Measurements from ENCODE around the gene ANKLE2. TPM values are rescaled to one million over a fixed set of nuclear protein-coding genes. Genes with fewer than 3 reads are reported as not detected.

The ANKLE2 gene
- polyA plus RNA-seq, 1 of the 3 experiments (the other 2 are of a cell fraction): 55.1 TPM

GRCh38 chr12:132736913-132737312 is 24.7 kb downstream of the ANKLE2 start:
- WGBS (ENCODE audit: low lambda C conversion rate): over 99% methylated on average over 8 of the region's 15 CpGs
- CTCF ChIA-PET: no interaction called here
- Histone ChIP-seq H3K9ac (no peak overlapping the region), H3K9me2 (no peaks in the 10 kb centered on the region), H3K4me1 (ENCODE audit: control insufficient read depth in 1 of 2, insufficient read depth in 2 of 2, low read depth in 1 of 2, low read length in 1 of 2) (peaks cover 0 to 4% of the 10 kb centered on the region in 2 experiments; a peak in 1 of 4 replicates), H3K9me3 (no peaks in the 10 kb centered on the region), H4K20me1 (ENCODE audit: insufficient read depth) (peaks cover 5% of the 10 kb centered on the region; the same call in 1 of the 2 replicates), H3K27ac (ENCODE audit: low read depth in 2 of 2, low read length in 1 of 2) (no peak overlapping the region), H3K4me2 (no peak overlapping the region), H3K4me3 (ENCODE audit: low read depth in 2 of 2, low read length in 1 of 2) (no peak overlapping the region), H2AFZ (ENCODE audit: low read depth) (no peak overlapping the region), H3K79me2 (ENCODE audit: insufficient read depth) (peaks cover 31% of the 10 kb centered on the region; the same call in 1 of the 2 replicates), H3K27me3 (ENCODE audit: insufficient read depth) (no peaks in the 10 kb centered on the region), H3K36me3 (replicated peaks in 1 of 2; ENCODE audit: control insufficient read depth in 1 of 2, insufficient read depth in 2 of 2, low read length in 1 of 2) (peaks cover 49 to 76% of the 10 kb centered on the region in 2 experiments), H3F3A (replicated peaks; ENCODE audit: insufficient read depth) (peaks cover 14% of the 10 kb centered on the region)
- POLR2A ChIA-PET: no interaction called here
- DNase-seq: no peak
- no peak for TF ChIP-seq YY1 (IDR thresholded peaks at IDR 0.05; ENCODE audit: low read depth)
- no peak for TF ChIP-seq TAF1 (IDR thresholded peaks at IDR 0.05; ENCODE audit: borderline replicate concordance, low read depth, low read length)
- TF ChIP-seq CTCF (IDR thresholded peaks at IDR 0.05): no peak
- no peak for TF ChIP-seq GATA2 (CRISPR knock-in tag; IDR thresholded peaks at IDR 0.05)
- no peak for TF ChIP-seq NFIC (IDR thresholded peaks at IDR 0.05; ENCODE audit: borderline replicate concordance)
- TF ChIP-seq MXI1 (IDR thresholded peaks at IDR 0.05; ENCODE audit: low read depth, low read length): no peak
- TF ChIP-seq, protein P1, sequence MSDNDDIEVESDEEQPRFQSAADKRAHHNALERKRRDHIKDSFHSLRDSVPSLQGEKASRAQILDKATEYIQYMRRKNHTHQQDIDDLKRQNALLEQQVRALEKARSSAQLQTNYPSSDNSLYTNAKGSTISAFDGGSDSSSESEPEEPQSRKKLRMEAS (IDR thresholded peaks at IDR 0.05; ENCODE audit: low read depth): no peak
- TF ChIP-seq SIN3A (IDR thresholded peaks at IDR 0.05; ENCODE audit: borderline replicate concordance, low read depth, low read length): no peak
- no peak for TF ChIP-seq NRF1 (IDR thresholded peaks at IDR 0.05; ENCODE audit: low read depth, low read length)
- TF ChIP-seq FOSL2 (IDR thresholded peaks at IDR 0.05; ENCODE audit: borderline replicate concordance, low read depth): no peak
- no peak for TF ChIP-seq REST (IDR thresholded peaks at IDR 0.05; ENCODE audit: low read depth, low read length)
- TF ChIP-seq SMC3 (IDR thresholded peaks at IDR 0.05; ENCODE audit: low read depth, low read length): no peak
- TF ChIP-seq, protein P2, sequence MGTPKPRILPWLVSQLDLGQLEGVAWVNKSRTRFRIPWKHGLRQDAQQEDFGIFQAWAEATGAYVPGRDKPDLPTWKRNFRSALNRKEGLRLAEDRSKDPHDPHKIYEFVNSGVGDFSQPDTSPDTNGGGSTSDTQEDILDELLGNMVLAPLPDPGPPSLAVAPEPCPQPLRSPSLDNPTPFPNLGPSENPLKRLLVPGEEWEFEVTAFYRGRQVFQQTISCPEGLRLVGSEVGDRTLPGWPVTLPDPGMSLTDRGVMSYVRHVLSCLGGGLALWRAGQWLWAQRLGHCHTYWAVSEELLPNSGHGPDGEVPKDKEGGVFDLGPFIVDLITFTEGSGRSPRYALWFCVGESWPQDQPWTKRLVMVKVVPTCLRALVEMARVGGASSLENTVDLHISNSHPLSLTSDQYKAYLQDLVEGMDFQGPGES (IDR thresholded peaks at IDR 0.05; ENCODE audit: low read depth, low read length): no peak
- no peak for TF ChIP-seq EP300 (IDR thresholded peaks at IDR 0.05; ENCODE audit: borderline replicate concordance in 1 of 2, low read depth in 1 of 2, low read length in 1 of 2)
- no peak for TF ChIP-seq RAD21 (IDR thresholded peaks at IDR 0.05; ENCODE audit: low read length)
- TF ChIP-seq, protein P3, sequence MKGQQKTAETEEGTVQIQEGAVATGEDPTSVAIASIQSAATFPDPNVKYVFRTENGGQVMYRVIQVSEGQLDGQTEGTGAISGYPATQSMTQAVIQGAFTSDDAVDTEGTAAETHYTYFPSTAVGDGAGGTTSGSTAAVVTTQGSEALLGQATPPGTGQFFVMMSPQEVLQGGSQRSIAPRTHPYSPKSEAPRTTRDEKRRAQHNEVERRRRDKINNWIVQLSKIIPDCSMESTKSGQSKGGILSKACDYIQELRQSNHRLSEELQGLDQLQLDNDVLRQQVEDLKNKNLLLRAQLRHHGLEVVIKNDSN (IDR thresholded peaks at IDR 0.05; ENCODE audit: borderline replicate concordance, low read depth): no peak
- TF ChIP-seq, protein P4, sequence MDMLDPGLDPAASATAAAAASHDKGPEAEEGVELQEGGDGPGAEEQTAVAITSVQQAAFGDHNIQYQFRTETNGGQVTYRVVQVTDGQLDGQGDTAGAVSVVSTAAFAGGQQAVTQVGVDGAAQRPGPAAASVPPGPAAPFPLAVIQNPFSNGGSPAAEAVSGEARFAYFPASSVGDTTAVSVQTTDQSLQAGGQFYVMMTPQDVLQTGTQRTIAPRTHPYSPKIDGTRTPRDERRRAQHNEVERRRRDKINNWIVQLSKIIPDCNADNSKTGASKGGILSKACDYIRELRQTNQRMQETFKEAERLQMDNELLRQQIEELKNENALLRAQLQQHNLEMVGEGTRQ (IDR thresholded peaks at IDR 0.05; ENCODE audit: borderline replicate concordance, low read depth, low read length): no peak
- no peak for TF ChIP-seq FOXM1 (IDR thresholded peaks at IDR 0.05; ENCODE audit: low read depth)
- TF ChIP-seq, protein P5, sequence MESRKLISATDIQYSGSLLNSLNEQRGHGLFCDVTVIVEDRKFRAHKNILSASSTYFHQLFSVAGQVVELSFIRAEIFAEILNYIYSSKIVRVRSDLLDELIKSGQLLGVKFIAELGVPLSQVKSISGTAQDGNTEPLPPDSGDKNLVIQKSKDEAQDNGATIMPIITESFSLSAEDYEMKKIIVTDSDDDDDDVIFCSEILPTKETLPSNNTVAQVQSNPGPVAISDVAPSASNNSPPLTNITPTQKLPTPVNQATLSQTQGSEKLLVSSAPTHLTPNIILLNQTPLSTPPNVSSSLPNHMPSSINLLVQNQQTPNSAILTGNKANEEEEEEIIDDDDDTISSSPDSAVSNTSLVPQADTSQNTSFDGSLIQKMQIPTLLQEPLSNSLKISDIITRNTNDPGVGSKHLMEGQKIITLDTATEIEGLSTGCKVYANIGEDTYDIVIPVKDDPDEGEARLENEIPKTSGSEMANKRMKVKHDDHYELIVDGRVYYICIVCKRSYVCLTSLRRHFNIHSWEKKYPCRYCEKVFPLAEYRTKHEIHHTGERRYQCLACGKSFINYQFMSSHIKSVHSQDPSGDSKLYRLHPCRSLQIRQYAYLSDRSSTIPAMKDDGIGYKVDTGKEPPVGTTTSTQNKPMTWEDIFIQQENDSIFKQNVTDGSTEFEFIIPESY (IDR thresholded peaks at IDR 0.05; ENCODE audit: borderline replicate concordance, low read depth): no peak
- no peak for TF ChIP-seq JUND (IDR thresholded peaks at IDR 0.05)

All from SK-N-SH (cell line).